Thyroid gland (tissue), 4 donors: ENCODE measurements around the gene SNRPD3.

Source experiments
- CTCF ChIP-seq, 6 experiments: fragments of 200-600 bp in 3 of 6; fragments of 450-650 bp in 3 of 6; sonication (generic) in 3 of 6; IDR thresholded peaks; one replicate each; pipeline ENCODE4 v1.5.1; 2016 to 2019; ENCODE audit warnings: antibody characterized with exemption in 6 of 6, mild to moderate bottlenecking in 2 of 6, inconsistent platforms in 1 of 6, moderate library complexity in 1 of 6
- POLR2A ChIP-seq, 2 donors: fragments of 450-650 bp; IDR thresholded peaks; one replicate each; pipeline ENCODE4 v1.6.1; 2017; ENCODE audit warnings: antibody characterized with exemption in 2 of 2, mild to moderate bottlenecking in 2 of 2, moderate library complexity in 1 of 2

GRCh38 chr22:24601217-24602104 lies 45.7 kb downstream of the SNRPD3 start:
- TF ChIP-seq CTCF (IDR thresholded peaks at IDR 0.05): no peak
- TF ChIP-seq POLR2A (IDR thresholded peaks at IDR 0.05): no peak
